Neutrophil (primary cell): ENCODE measurements around the gene NRG3.

Experiments
- H3K27ac ChIP-seq: fragments of 200-600 bp; sonication (generic); 2 replicates; pipeline ENCODE4 v1.5.1; 2016; ENCODE audit warnings: mild to moderate bottlenecking, moderate library complexity
- H3K27me3 ChIP-seq: fragments of 200-600 bp; sonication (generic); 2 replicates; pipeline ENCODE4 v1.6.0; 2016; ENCODE audit warnings: mild to moderate bottlenecking
- H3K36me3 ChIP-seq: fragments of 200-600 bp; sonication (generic); 2 replicates; pipeline ENCODE4 v1.5.1; 2017
- H3K4me1 ChIP-seq, 2 experiments: fragments of 200-600 bp in 1 of 2; sonication (generic) in 1 of 2; 1 replicate in 1 of 2; 2 replicates in 1 of 2; pipeline versions ENCODE4 v1.5.1 to v1.6.1; 2013 to 2016; ENCODE audit warnings: low read depth in 1 of 2, low read length in 1 of 2, mild to moderate bottlenecking in 1 of 2, moderate library complexity in 1 of 2; ENCODE audit not compliant: control insufficient read depth in 1 of 2, insufficient read depth in 1 of 2
- H3K4me3 ChIP-seq, 2 experiments: fragments of 200-600 bp in 1 of 2; sonication (generic) in 1 of 2; 1 replicate in 1 of 2; 2 replicates in 1 of 2; pipeline ENCODE4 v1.5.1; 2013 to 2016; ENCODE audit warnings: low read depth in 1 of 2, low read length in 1 of 2, mild to moderate bottlenecking in 1 of 2, moderate library complexity in 1 of 2
- H3K9me3 ChIP-seq: fragments of 200-600 bp; sonication (generic); 2 replicates; pipeline ENCODE4 v1.5.1; 2016
- TF ChIP-seq, protein P1 (sequence below): fragments of 200-600 bp; sonication (generic); IDR thresholded peaks from 2 replicates; pipeline ENCODE4 v1.5.1; 2016; ENCODE audit warnings: antibody characterized with exemption

Gene NRG3

DNA sequence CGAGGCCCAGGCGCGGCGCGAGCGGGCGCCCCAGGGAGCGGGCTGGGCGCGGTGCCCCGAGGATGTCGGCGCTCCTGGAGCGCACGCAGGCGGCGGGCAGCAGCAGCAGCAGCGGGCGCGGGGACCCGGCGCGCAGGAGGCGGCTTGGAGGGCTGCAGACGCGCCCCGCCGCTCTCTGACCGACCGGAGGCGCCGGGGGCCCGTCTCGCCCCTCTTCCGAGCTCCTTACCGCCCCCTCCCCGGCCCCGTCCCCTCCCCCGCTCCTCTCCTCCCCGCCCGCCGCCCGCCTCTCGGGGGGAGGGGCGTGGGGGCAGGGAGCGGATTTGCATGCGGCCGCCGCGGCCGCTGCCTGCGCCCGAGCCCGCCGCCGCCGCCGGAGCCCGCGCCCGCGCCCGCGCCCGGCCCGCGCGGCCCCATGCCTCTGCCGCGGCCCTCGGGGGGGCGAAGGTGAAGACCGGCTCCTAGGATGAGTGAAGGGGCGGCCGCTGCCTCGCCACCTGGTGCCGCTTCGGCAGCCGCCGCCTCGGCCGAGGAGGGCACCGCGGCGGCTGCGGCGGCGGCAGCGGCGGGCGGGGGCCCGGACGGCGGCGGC, at the start of gene NRG3:
NRG3 (plus strand) TSS at position 320 of the 592 bp plus-strand sequence.
- no peaks in the 10 kb centered on the region for H3K4me1 ChIP-seq
- TF ChIP-seq, protein P1, sequence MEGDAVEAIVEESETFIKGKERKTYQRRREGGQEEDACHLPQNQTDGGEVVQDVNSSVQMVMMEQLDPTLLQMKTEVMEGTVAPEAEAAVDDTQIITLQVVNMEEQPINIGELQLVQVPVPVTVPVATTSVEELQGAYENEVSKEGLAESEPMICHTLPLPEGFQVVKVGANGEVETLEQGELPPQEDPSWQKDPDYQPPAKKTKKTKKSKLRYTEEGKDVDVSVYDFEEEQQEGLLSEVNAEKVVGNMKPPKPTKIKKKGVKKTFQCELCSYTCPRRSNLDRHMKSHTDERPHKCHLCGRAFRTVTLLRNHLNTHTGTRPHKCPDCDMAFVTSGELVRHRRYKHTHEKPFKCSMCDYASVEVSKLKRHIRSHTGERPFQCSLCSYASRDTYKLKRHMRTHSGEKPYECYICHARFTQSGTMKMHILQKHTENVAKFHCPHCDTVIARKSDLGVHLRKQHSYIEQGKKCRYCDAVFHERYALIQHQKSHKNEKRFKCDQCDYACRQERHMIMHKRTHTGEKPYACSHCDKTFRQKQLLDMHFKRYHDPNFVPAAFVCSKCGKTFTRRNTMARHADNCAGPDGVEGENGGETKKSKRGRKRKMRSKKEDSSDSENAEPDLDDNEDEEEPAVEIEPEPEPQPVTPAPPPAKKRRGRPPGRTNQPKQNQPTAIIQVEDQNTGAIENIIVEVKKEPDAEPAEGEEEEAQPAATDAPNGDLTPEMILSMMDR, result no peak
- no peaks in the 10 kb centered on the region for H3K36me3 ChIP-seq
- H3K4me3 ChIP-seq, result no peak within 1 kb of the TSS
- H3K27ac ChIP-seq, result no peak within 1 kb of the TSS
- H3K9me3 ChIP-seq, result no peaks in the 10 kb centered on the region
- H3K27me3 ChIP-seq, result peaks cover 84% of the 10 kb centered on the region

DNA sequence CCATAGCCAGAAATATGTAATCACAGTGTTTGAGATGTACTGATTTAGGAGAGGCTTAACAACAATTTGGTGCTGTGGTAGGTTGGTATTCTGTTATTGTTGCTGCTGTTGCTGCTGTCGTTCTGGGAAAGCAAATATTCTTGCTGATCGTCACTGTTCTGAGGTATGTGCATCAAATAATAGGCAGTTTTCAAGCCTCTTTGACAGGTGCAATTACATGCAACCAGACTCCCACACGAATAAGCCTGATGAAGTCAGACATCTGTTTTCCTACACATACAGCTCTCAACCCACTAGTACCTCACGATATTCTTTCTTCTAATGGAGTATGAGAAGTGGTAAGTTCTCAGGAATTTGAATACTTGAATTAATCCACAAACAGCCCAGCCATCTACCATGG, 46.7 kb upstream of the NRG3 start:
- H3K36me3 ChIP-seq, result no peaks in the 10 kb centered on the region
- no peak overlapping the region for H3K27ac ChIP-seq
- TF ChIP-seq, protein P1, result no peak
- H3K4me1 ChIP-seq, result no peaks in the 10 kb centered on the region
- H3K4me3 ChIP-seq, result no peak overlapping the region
- H3K9me3 ChIP-seq, result no peaks in the 10 kb centered on the region
- no peaks in the 10 kb centered on the region for H3K27me3 ChIP-seq

DNA sequence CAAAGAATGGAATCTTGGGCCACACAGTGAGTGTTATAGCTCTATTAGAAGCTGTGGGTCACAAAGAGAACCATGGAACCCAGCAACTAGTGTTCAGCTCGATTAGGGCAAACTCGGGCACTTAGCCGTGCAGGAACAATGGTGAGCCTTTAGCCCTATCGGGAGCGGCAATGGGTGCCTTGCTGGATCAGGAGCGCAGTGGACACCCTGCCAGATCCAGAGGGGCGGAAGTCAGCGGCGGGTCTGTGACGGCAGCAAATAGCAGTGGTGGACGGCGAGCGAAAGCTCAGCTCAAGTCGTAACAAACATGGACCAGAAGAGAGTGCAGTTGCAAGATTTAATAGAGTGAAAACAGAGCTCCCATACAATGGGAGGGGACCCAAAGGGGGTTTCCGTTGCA, 43.9 kb upstream of the NRG3 start:
- Histone ChIP-seq H3K27me3 (no peaks in the 10 kb centered on the region), H3K4me3 (no peak overlapping the region), H3K9me3 (no peaks in the 10 kb centered on the region), H3K4me1 (no peaks in the 10 kb centered on the region), H3K27ac (no peak overlapping the region), H3K36me3 (no peaks in the 10 kb centered on the region)
- TF ChIP-seq, protein P1, result no peak

DNA sequence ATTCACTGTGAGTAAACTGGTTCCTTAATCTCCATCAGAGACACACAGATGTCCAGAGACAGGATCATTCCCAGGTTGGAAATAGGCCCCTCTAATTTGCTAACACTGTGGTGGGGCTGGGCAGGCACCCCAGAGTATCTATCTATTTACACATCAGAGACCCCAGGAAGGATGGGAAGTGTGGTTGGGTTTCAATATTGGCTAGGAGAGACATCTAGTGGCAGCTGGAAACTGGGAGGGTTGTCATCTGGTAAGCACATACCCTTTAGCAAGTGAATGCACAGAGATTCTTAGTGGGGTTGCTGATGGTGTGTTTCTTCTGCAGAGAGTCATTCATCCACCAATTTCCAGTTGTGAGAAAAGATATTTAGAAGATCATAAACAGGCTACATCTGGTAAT, 36.0 kb upstream of the NRG3 start:
- Histone ChIP-seq H3K36me3 (no peaks in the 10 kb centered on the region), H3K27ac (no peak overlapping the region), H3K4me3 (no peak overlapping the region), H3K4me1 (no peaks in the 10 kb centered on the region), H3K9me3 (no peaks in the 10 kb centered on the region), H3K27me3 (no peaks in the 10 kb centered on the region)
- TF ChIP-seq, protein P1, result no peak

GRCh38 chr10:81843042-81843441, 32.0 kb upstream of the NRG3 start:
- TF ChIP-seq, protein P1, result no peak
- H3K27me3 ChIP-seq, result no peaks in the 10 kb centered on the region
- no peaks in the 10 kb centered on the region for H3K9me3 ChIP-seq
- no peaks in the 10 kb centered on the region for H3K36me3 ChIP-seq
- no peaks in the 10 kb centered on the region for H3K4me1 ChIP-seq
- H3K27ac ChIP-seq, result no peak overlapping the region
- H3K4me3 ChIP-seq, result no peak overlapping the region

GRCh38 chr10:81847675-81848074, 27.3 kb upstream of the NRG3 start:
- TF ChIP-seq, protein P1, result no peak
- Histone ChIP-seq H3K4me3 (no peak overlapping the region), H3K27me3 (no peaks in the 10 kb centered on the region), H3K4me1 (no peaks in the 10 kb centered on the region), H3K9me3 (no peaks in the 10 kb centered on the region), H3K36me3 (no peaks in the 10 kb centered on the region), H3K27ac (no peak overlapping the region)
